ENCODE measurements around the gene CDC42BPG. TPM values are rescaled to one million over a fixed set of nuclear protein-coding genes. Genes with fewer than 3 reads are reported as not detected.

CDC42BPG gene
- total RNA-seq, 1 experiment from 2014 or later, result 0.03 TPM

- Histone ChIP-seq H3K9me3 (replicated peaks) (no peaks in the 10 kb centered on the region), H3K4me1 (replicated peaks) (peaks cover 66% of the 10 kb centered on the region), H3K27me3 (replicated peaks) (no peaks in the 10 kb centered on the region), H3K4me3 (no peak overlapping the region), H3K27ac (peak overlapping the region; percentile 53), H3K36me3 (peaks cover 55% of the 10 kb centered on the region)
- DNase-seq (ENCODE audit: low read depth in 1 of 2, low spot score in 2 of 2), result peak; percentile 90 to 96
These were observed 20.2 kb upstream of the CDC42BPG start for GRCh38 chr11:64864473-64865285.

GRCh38 chr11:64864135-64864472 lies 19.7 kb upstream of the CDC42BPG start:
- Histone ChIP-seq H3K4me1 (replicated peaks) (peaks cover 60% of the 10 kb centered on the region), H3K36me3 (peaks cover 58% of the 10 kb centered on the region), H3K27ac (peak overlapping the region; percentile 53), H3K27me3 (replicated peaks) (no peaks in the 10 kb centered on the region), H3K4me3 (no peak overlapping the region), H3K9me3 (replicated peaks) (no peaks in the 10 kb centered on the region)
- no peak for DNase-seq (ENCODE audit: low read depth in 1 of 2, low spot score in 2 of 2)

- Histone ChIP-seq H3K27me3 (replicated peaks) (no peaks in the 10 kb centered on the region), H3K36me3 (peaks cover 62% of the 10 kb centered on the region), H3K4me1 (replicated peaks) (peaks cover 59% of the 10 kb centered on the region), H3K9me3 (replicated peaks) (no peaks in the 10 kb centered on the region), H3K27ac (peak overlapping the region; percentile 53), H3K4me3 (no peak overlapping the region)
- no peak for DNase-seq (ENCODE audit: low read depth in 1 of 2, low spot score in 2 of 2)
These were observed 19.1 kb upstream of the CDC42BPG start for GRCh38 chr11:64863391-64864060.

GRCh38 chr11:64862987-64863390 lies 18.5 kb upstream of the CDC42BPG start:
- Histone ChIP-seq H3K4me3 (no peak overlapping the region), H3K27me3 (replicated peaks) (no peaks in the 10 kb centered on the region), H3K4me1 (replicated peaks) (peaks cover 58% of the 10 kb centered on the region), H3K9me3 (replicated peaks) (no peaks in the 10 kb centered on the region), H3K36me3 (peaks cover 60% of the 10 kb centered on the region), H3K27ac (peak overlapping the region; percentile 35)
- peak in 1 of 2 experiments; percentile 64 for DNase-seq (ENCODE audit: low read depth in 1 of 2, low spot score in 2 of 2)

GRCh38 chr11:64861227-64861975 lies 16.9 kb upstream of the CDC42BPG start:
- DNase-seq (ENCODE audit: low read depth in 1 of 2, low spot score in 2 of 2), result no peak
- Histone ChIP-seq H3K4me1 (replicated peaks) (peaks cover 65% of the 10 kb centered on the region), H3K4me3 (no peak overlapping the region), H3K36me3 (peaks cover 64% of the 10 kb centered on the region), H3K27ac (no peak overlapping the region), H3K27me3 (replicated peaks) (no peaks in the 10 kb centered on the region), H3K9me3 (replicated peaks) (no peaks in the 10 kb centered on the region)

- Histone ChIP-seq H3K36me3 (peaks cover 61% of the 10 kb centered on the region), H3K4me3 (no peak overlapping the region), H3K9me3 (replicated peaks) (no peaks in the 10 kb centered on the region), H3K4me1 (replicated peaks) (peaks cover 66% of the 10 kb centered on the region), H3K27me3 (replicated peaks) (no peaks in the 10 kb centered on the region), H3K27ac (no peak overlapping the region)
- no peak for DNase-seq (ENCODE audit: low read depth in 1 of 2, low spot score in 2 of 2)
These were observed 15.3 kb upstream of the CDC42BPG start for GRCh38 chr11:64859542-64860414.

GRCh38 chr11:64858467-64859263 lies 14.2 kb upstream of the CDC42BPG start:
- H3K4me1 ChIP-seq (replicated peaks), result peaks cover 66% of the 10 kb centered on the region
- H3K36me3 ChIP-seq, result peaks cover 68% of the 10 kb centered on the region
- no peak overlapping the region for H3K4me3 ChIP-seq
- DNase-seq (ENCODE audit: low read depth in 1 of 2, low spot score in 2 of 2), result no peak
- no peaks in the 10 kb centered on the region for H3K27me3 ChIP-seq (replicated peaks)
- H3K27ac ChIP-seq, result no peak overlapping the region
- H3K9me3 ChIP-seq (replicated peaks), result no peaks in the 10 kb centered on the region

GRCh38 chr11:64857485-64857884 lies 13.0 kb upstream of the CDC42BPG start:
- Histone ChIP-seq H3K27me3 (replicated peaks) (no peaks in the 10 kb centered on the region), H3K27ac (peak overlapping the region; percentile 87; the same call in 1 of the 2 replicates), H3K4me3 (no peak overlapping the region), H3K9me3 (replicated peaks) (no peaks in the 10 kb centered on the region), H3K4me1 (replicated peaks) (peaks cover 59% of the 10 kb centered on the region), H3K36me3 (peaks cover 75% of the 10 kb centered on the region)
- DNase-seq (ENCODE audit: low read depth in 1 of 2, low spot score in 2 of 2), result no peak

GRCh38 chr11:64856382-64857227 lies 12.2 kb upstream of the CDC42BPG start:
- no peaks in the 10 kb centered on the region for H3K9me3 ChIP-seq (replicated peaks)

GRCh38 chr11:64855596-64856304 lies 11.3 kb upstream of the CDC42BPG start:
- no peaks in the 10 kb centered on the region for H3K27me3 ChIP-seq (replicated peaks)
- peaks cover 73% of the 10 kb centered on the region for H3K36me3 ChIP-seq
- peaks cover 68% of the 10 kb centered on the region for H3K4me1 ChIP-seq (replicated peaks)
- no peak overlapping the region for H3K4me3 ChIP-seq
- peak overlapping the region; percentile 87 for H3K27ac ChIP-seq
- no peaks in the 10 kb centered on the region for H3K9me3 ChIP-seq (replicated peaks)
- DNase-seq (ENCODE audit: low read depth in 1 of 2, low spot score in 2 of 2), result no peak

More at GRCh38 chr11:64856382-64857227, 12.2 kb upstream of the CDC42BPG start:
- peaks cover 73% of the 10 kb centered on the region for H3K36me3 ChIP-seq
- H3K27ac ChIP-seq, result peak overlapping the region; percentile 87
- no peaks in the 10 kb centered on the region for H3K27me3 ChIP-seq (replicated peaks)
- DNase-seq (ENCODE audit: low read depth in 1 of 2, low spot score in 2 of 2), result peak; percentile 87 to 96
- H3K4me3 ChIP-seq, result no peak overlapping the region
- peaks cover 62% of the 10 kb centered on the region for H3K4me1 ChIP-seq (replicated peaks)
